NCI-H2227 (cell line): ENCODE results near the gene SHB.
"Not testable (repeated sequence)": the region's sequence is repeated elsewhere in the genome, so short reads cannot be mapped to it uniquely, and the experiment has no call there.

ENCODE experiments used
- DNase-seq: peaks from one replicate; lab custom pipeline; 2025; ENCODE audit not compliant: unreplicated experiment; lab: John Stamatoyannopoulos, UW

Gene SHB

GRCh38 chr9:37972351-37972848 is 96.6 kb downstream of the SHB start:
- DNase-seq, result no peak

GRCh38 chr9:37971691-37972090 is 97.3 kb downstream of the SHB start:
- no peak for DNase-seq

DNA sequence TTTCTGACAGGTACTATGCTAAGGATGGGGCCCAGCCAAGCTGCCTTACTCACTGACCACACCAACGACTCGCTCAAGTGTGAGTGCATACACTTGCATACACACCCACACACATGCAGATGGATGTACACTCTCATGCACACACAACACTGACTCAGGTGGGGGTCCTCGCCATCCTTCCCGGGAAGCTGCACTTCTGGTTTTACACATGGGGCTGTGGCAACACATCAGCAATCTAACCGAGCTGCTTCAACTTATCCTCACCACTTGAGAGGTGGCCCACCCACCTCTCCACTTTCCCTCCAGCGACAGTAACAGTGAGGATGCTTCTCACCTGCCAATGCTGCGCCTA is 97.9 kb downstream of the SHB start:
- no peak for DNase-seq

DNA sequence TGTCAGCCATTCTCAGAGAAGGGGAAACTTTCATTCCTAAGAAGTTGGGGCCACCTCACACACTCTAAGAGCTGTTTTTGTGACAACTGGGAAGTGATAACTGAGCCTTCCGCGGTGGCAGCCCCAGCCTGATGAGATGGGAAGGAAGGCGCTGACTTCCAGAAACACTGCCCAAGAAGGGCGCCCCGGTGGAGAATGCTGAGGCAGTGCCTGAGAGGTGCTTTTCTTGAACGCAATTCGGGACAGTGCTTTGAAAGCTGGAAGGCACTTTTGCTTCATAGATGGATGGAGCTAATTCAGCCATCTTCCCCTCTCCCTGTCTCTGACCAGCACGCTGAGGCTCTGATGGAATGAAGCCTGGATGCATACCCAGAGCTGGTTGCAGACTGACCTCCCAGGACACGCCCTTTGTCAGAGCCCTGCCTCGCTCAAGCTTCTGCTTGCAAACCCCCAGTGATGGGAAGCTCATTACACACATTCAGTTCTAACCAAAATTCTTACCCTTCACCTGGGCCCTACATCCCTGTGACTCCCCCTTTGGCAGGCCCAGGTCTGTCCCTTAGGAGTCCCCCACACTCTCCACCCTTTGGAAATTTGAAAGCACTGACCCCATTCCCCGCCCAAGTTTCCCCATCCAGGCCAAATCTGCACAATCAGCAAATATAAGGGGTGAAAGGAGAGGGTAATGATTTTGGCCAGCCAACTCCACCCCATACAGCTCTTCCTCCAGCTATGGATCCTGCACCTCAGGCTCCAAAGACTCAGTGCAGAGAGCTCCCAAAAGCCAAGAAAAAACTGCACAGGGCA is 98.5 kb downstream of the SHB start:
- DNase-seq, result no peak

GRCh38 chr9:37969558-37970300 is 99.3 kb downstream of the SHB start:
- DNase-seq, result no peak

DNA sequence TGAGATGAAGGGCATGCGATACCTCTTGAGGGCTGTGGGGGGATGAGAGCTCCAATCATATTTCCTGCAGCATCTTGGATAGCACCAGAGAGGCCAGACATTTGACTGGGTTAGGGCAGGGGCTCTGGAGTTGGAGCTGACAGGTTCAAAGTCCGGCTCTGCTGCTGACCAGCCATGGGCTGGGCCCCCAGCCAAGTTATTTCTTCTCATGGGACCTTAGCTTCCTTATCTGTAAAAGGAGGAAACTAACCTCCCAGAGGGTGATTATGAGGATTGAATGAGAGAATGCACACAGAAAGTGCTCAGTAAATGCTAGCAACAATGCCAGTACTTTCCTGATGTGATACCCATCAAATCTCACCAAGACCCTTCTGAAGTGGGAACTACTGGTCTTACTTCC is 99.9 kb downstream of the SHB start:
- no peak for DNase-seq

DNA sequence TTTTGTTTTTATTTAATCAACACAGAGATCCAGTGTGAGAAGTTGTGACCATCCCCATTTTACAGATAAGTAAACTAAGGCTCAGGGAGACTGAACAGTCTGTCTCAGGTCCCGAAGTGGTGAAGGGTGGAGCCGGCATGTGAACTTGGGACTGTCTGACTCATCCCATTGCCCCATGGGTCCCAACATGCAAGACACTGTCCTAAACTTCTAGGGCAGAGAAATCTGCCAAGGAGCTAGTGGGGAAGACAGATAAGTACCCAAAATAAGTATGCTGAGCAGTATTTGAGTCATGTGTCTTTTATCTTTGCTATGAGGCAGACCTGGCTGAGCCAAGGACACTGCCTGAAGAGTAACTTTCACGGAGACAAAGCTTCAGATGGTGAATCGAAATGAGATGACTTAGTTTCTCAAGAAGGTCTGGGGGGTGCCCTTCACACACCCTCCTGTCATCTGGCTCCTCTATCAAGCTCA is 100.8 kb downstream of the SHB start:
- no peak for DNase-seq

DNA sequence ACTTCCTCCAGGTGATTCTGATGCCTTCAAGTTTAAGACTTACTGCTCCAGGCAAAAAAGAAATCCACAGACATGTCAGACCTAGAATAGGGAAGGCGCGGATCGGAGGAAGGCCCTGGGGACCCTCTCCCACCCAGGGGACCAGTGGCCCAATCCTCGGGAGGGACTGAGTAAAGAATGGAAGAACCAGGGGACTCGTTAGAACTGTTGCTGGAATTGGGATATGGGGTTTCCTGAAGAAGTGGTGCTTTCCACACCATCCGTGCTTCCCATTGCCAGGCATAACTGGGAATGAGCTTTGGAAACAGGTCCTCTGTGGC is 101.3 kb downstream of the SHB start:
- no peak for DNase-seq

- DNase-seq, result no peak
These were observed 101.8 kb downstream of the SHB start for GRCh38 chr9:37967014-37967760.

- no peak for DNase-seq
These were observed 102.5 kb downstream of the SHB start for GRCh38 chr9:37966412-37967013.

GRCh38 chr9:37965676-37966345 is 103.2 kb downstream of the SHB start:
- not testable (repeated sequence) for DNase-seq

GRCh38 chr9:37965116-37965515 is 103.9 kb downstream of the SHB start:
- DNase-seq, result no peak

- DNase-seq, result no peak
These were observed 104.3 kb downstream of the SHB start for GRCh38 chr9:37964740-37965081.

DNA sequence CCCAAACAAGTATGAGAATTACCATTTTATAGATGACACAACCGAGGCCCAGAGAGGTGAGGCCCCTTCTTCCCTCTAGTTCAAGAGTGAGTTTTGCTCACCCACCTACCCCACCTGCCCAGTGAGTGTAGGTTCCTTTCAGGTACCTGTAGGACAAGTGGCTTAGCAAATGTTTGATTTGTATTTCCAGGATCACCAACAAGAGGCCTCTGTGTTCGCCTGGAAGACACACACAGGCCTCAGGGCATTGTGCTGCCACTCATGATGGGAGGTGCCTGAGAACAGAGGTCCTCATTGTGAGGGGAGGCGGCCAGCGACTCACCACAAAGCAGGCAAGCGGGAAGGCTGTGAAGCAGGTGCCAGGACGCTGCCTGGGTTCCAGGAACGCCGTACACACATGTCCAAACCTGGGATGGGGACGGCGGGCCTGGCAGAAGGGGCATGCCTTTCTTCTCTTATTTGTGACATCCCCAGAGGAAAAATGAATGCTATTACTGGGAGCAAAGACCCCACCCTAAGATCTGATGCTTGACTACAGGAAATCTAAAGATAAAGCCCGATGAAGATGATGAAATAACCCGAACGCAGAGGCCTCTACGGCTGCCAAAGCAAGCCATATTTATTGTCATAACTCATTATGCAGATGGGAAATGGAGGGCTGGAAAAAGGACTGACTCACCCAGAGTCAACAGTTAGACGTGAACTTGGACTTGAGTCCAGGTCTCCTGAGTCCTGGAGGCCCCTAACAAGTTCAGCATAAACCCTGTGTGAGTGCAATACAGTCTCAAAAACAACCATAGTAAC is 104.9 kb downstream of the SHB start:
- DNase-seq, result no peak

DNA sequence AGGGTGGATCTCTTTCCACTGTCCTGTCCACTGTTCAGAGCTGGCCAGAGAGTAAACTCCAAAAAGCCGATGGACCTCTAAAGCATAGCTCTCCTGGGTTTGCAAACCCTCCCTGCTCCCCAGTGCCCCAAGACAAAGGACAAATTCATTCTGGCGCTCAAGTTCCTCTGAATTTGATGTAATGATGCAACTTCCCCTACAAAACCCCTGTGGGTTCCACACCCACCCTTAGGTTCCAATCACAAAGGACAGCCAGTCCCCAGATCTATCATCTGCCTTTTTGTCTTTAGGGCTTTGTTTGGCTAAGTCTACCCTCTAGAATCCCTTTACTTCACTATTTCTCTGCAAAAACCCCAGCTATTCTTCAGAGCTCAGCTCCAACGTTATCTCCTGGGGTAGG is 107.7 kb downstream of the SHB start:
- no peak for DNase-seq

DNA sequence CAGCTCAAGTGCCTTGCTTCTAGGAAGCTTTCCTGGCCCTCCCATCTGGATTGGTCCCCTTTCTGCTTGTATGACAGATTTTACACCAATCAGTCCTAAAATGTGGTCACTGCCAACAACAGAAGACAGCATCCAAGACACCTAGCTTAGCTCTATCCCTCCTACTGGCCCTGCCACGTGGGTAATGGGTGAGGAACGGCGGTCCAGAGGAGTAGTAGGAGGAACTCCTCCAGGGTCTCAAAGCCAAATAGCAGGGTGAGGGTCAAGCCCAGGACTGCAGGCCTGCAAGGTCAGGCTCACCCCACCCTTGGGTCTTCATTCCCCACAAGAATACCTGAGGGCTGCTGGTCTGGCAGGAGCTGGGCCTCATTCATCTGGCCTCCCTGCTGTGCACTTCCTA is 108.4 kb downstream of the SHB start:
- no peak for DNase-seq

DNA sequence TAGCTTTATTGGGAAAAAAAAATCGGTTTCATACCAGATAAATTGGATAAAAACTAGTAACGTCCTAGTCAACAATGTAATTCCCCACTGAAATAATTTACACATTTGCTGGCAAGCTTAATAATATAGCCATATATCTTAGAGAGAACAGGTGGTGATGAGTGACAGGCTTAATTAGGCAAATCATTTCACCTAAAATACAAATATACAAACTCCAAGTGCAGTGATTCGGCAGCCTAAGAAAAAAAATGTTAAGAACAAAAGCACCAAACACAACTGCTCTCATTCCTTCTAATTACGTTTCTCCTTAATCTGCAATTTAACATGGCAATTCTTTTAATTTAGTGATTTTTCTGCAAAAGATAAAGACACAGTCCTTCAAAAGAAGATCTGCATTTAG is 109.1 kb downstream of the SHB start:
- DNase-seq, result no peak

DNA sequence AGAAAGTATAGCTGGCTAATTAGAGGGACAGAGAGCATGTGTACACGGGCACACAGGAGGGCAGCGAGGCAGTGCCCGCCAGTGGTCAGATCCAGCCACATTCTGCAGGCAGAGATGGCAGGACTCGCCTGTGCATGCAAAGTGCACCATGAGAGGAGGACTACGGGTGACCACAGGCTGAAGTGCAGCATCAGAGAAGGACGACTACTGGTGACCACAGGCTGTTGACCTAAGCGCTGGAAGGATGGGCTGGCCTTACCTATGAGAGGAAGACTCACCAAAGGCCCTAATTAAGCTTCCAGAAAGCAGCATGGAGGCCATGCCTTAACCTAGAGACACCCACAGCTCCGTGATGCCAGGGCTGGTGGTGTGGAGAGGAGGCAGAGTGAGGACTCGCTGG is 110.9 kb downstream of the SHB start:
- no peak for DNase-seq

DNA sequence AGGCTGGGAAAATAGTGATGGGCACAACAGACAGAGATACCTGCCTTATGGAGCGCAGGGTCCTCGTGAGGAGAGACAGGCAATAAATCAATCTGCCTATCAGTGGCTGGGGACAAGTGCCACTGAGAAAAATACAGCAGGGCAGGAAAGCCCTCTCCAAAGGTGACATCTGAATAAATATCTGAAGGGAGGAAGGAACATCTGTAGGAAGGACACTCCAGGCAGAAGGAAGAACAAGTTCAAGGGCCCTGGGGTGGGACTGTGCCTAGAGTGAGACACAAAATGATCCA is 111.4 kb downstream of the SHB start:
- no peak for DNase-seq

DNA sequence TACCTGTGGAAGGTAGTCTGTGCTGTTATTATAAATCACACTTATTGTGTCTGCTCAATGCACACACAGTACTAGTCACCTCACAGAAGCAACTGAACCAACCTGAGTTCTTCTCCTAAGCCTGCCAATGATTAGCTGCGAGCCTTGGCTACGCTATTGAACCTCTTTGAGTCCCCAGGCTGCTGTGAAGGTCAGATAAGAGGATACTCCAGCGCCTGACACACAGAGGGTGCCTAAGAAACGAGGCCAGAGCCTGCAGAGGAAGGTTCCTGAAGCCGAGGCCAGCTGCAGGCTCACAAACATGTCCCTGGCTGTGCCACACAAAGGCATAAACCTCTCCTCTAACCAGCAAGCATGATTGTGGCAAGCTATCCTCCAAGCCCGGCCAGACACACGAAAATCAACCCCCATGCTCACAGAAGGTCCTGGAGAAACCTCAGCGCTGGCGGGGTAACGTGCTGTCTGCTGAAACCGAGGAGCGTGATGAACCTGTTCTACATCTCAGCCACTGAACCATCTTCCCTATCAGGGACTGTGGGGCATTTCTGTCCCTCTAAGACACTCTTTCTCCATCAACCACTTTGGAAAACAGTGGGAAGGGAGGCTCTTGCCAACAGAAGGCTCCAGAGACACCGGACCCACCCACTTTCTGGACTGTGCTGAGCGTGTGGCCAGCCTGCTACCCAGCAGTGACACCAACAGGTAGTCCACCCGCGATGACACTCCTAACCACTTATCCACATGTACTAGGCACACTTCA is 111.9 kb downstream of the SHB start:
- no peak for DNase-seq
